ENCODE data around the gene HNRNPA0. TPM values are rescaled to one million over a fixed set of nuclear protein-coding genes. Genes with fewer than 3 reads are reported as not detected.

HNRNPA0 gene
- total RNA-seq, 3 donors from 2014 or later (not counting 1 experiment from before 2014, with no cell fraction given): 31.5 to 35.9 (median 33.5) TPM

DNA sequence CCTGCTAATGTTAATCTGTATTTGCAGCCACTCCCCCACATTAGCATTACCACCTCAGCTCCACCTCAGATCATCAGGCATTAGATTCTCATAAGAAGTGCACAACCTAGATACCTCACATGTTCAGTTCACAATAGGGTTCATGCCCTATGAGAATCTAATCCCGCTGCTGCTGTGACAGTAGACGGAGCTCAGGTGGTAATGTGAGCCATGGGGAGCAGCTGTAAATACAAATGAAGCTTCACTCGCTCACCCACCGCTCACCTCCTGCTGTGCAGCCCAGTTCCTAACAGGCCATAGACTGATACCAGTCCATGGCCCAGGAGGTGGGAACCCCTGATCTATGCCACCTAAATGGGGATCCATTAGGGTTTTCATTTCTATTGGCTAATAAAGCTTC is 6.1 kb upstream of the HNRNPA0 start:
- H3K27me3 Mint-ChIP-seq (ENCODE audit: low read depth in 2 of 2): peaks cover 0 to 3% of the 10 kb centered on the region in 2 donors
- Histone ChIP-seq H3K4me3 (ENCODE audit: low read length) (no peak overlapping the region), H3K9me3 (ENCODE audit: control insufficient read depth, insufficient read depth, low read length) (no peaks in the 10 kb centered on the region), H3K27ac (ENCODE audit: low read length) (no peak overlapping the region), H3K4me1 (ENCODE audit: control insufficient read depth, insufficient read depth, low read length) (peaks cover 2% of the 10 kb centered on the region), H3K27me3 (ENCODE audit: control insufficient read depth, insufficient read depth, low read length) (no peaks in the 10 kb centered on the region), H3K36me3 (ENCODE audit: control insufficient read depth, insufficient read depth, low read length) (no peaks in the 10 kb centered on the region)
- no peak overlapping the region for H3K27ac Mint-ChIP-seq
- DNase-seq: no peak
- TF ChIP-seq CTCF (IDR thresholded peaks at IDR 0.05): no peak
- 99% methylated on average over 4 of the region's 4 CpGs for WGBS (ENCODE audit: insufficient coverage)
- ATAC-seq: no peak
- no peak overlapping the region for H3K4me3 Mint-ChIP-seq
- no peaks in the 10 kb centered on the region for H3K4me1 Mint-ChIP-seq
- intact Hi-C loops (cut with micrococcal nuclease): no loop called here
- H3K36me3 Mint-ChIP-seq: no peaks in the 10 kb centered on the region
- no peaks in the 10 kb centered on the region for H3K9me3 Mint-ChIP-seq

DNA sequence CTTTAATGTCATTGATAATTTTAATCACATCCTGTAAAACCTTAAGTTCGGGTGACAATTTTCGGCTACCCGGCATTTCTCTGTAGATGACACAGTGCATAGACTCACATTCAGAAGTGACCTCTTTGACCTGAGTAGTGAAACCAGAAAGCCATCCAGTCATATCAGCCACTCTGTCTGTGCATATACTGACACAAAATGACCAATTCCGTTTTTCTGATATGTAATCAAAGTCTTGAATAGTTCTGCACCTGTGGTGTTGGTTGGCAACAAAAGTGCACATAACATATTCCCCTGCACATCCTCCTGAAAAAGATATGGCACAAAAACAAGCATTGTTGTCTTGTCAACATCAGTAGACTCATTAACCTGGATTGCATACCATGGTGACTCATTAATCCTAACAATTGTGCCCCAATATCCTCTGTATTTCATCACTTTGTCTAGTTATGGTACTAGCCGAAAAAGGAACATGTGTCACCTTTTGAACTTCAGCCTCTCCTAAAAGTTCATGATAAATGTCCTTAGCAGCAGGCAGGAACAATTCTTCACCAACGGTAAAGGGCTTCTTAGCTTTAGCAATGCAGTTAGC is 4.6 kb upstream of the HNRNPA0 start:
- no peaks in the 10 kb centered on the region for H3K27me3 ChIP-seq (ENCODE audit: control insufficient read depth, insufficient read depth, low read length)
- Mint-ChIP-seq H3K4me3 (no peak overlapping the region), H3K9me3 (no peaks in the 10 kb centered on the region), H3K36me3 (no peaks in the 10 kb centered on the region), H3K27me3 (ENCODE audit: low read depth in 2 of 2) (peaks cover 0 to 3% of the 10 kb centered on the region in 2 donors), H3K4me1 (peaks cover 0 to 11% of the 10 kb centered on the region in 2 donors), H3K27ac (no peak overlapping the region)
- TF ChIP-seq CTCF (IDR thresholded peaks at IDR 0.05): no peak
- DNase-seq: no peak
- no peak overlapping the region for H3K27ac ChIP-seq (ENCODE audit: low read length)
- no peaks in the 10 kb centered on the region for H3K9me3 ChIP-seq (ENCODE audit: control insufficient read depth, insufficient read depth, low read length)
- H3K4me1 ChIP-seq (ENCODE audit: control insufficient read depth, insufficient read depth, low read length): peaks cover 6% of the 10 kb centered on the region
- no peak overlapping the region for H3K4me3 ChIP-seq (ENCODE audit: low read length)
- ATAC-seq: no peak
- intact Hi-C loops (cut with micrococcal nuclease): no loop called here
- H3K36me3 ChIP-seq (ENCODE audit: control insufficient read depth, insufficient read depth, low read length): no peaks in the 10 kb centered on the region
- 92% methylated on average over 6 of the region's 6 CpGs for WGBS (ENCODE audit: insufficient coverage)

DNA sequence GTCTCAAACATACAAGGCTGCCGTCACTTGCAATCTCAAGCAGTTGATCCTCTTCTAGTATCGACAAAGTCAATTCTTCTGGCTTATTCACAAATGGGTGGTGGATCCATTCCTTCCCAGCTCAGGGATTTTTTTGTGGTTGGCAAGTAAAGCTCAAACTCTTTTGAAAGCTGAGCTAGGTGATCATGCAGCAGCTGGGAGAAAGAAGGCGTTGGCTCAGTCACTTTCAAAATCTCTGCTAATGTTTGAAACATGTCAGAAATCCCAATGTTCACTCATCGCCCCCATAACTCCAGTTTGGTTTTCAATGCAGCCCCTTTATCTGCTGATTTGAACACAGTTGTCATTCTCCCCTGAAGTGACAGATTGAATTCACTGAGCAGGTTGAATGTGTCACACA is 4.0 kb upstream of the HNRNPA0 start:
- Histone ChIP-seq H3K27me3 (ENCODE audit: control insufficient read depth, insufficient read depth, low read length) (no peaks in the 10 kb centered on the region), H3K4me3 (ENCODE audit: low read length) (no peak overlapping the region), H3K36me3 (ENCODE audit: control insufficient read depth, insufficient read depth, low read length) (no peaks in the 10 kb centered on the region), H3K4me1 (ENCODE audit: control insufficient read depth, insufficient read depth, low read length) (peaks cover 6% of the 10 kb centered on the region), H3K27ac (ENCODE audit: low read length) (no peak overlapping the region), H3K9me3 (ENCODE audit: control insufficient read depth, insufficient read depth, low read length) (no peaks in the 10 kb centered on the region)
- intact Hi-C loops (cut with micrococcal nuclease): no loop called here
- DNase-seq: no peak
- 92% methylated on average over 4 of the region's 4 CpGs for WGBS (ENCODE audit: insufficient coverage)
- no peak overlapping the region for H3K4me3 Mint-ChIP-seq
- no peak overlapping the region for H3K27ac Mint-ChIP-seq
- no peaks in the 10 kb centered on the region for H3K36me3 Mint-ChIP-seq
- no peaks in the 10 kb centered on the region for H3K9me3 Mint-ChIP-seq
- no peak for TF ChIP-seq CTCF (IDR thresholded peaks at IDR 0.05)
- peaks cover 0 to 3% of the 10 kb centered on the region in 2 donors for H3K27me3 Mint-ChIP-seq (ENCODE audit: low read depth in 2 of 2)
- H3K4me1 Mint-ChIP-seq: peaks cover 0 to 16% of the 10 kb centered on the region in 2 donors
- ATAC-seq: no peak

GRCh38 chr5:137757634-137758033 is 3.5 kb upstream of the HNRNPA0 start:
- peaks cover 0 to 3% of the 10 kb centered on the region in 2 donors for H3K27me3 Mint-ChIP-seq (ENCODE audit: low read depth in 2 of 2)
- Histone ChIP-seq H3K4me1 (ENCODE audit: control insufficient read depth, insufficient read depth, low read length) (peaks cover 11% of the 10 kb centered on the region), H3K4me3 (ENCODE audit: low read length) (no peak overlapping the region), H3K27me3 (ENCODE audit: control insufficient read depth, insufficient read depth, low read length) (no peaks in the 10 kb centered on the region), H3K9me3 (ENCODE audit: control insufficient read depth, insufficient read depth, low read length) (no peaks in the 10 kb centered on the region), H3K27ac (ENCODE audit: low read length) (no peak overlapping the region), H3K36me3 (ENCODE audit: control insufficient read depth, insufficient read depth, low read length) (no peaks in the 10 kb centered on the region)
- 100% methylated on average over 5 of the region's 5 CpGs for WGBS (ENCODE audit: insufficient coverage)
- no peaks in the 10 kb centered on the region for H3K9me3 Mint-ChIP-seq
- ATAC-seq (no peak), DNase-seq (no peak)
- H3K36me3 Mint-ChIP-seq: no peaks in the 10 kb centered on the region
- TF ChIP-seq CTCF (IDR thresholded peaks at IDR 0.05): no peak
- intact Hi-C loops (cut with micrococcal nuclease): no loop called here
- no peak overlapping the region for H3K27ac Mint-ChIP-seq
- H3K4me1 Mint-ChIP-seq: peaks cover 4 to 21% of the 10 kb centered on the region in 2 donors
- no peak overlapping the region for H3K4me3 Mint-ChIP-seq

Data from natural killer cell (primary cell).